Spleen (tissue), 7 donors: Measurements from ENCODE around the gene LIMA1.

Experiments
- CTCF ChIP-seq, 11 experiments: fragments of 200-600 bp in 7 of 11; fragments of 450-650 bp in 4 of 11; sonication (generic) in 4 of 11; IDR thresholded peaks in 8 of 11; conservative IDR thresholded peaks in 3 of 11; 1 replicate in 7 of 11; 2 replicates in 4 of 11; pipeline versions ENCODE4 v1.4.0 to v1.8.0; 2016 to 2021; ENCODE audit warnings: antibody characterized with exemption in 11 of 11, inconsistent platforms in 4 of 11, mild to moderate bottlenecking in 1 of 11
- POLR2AphosphoS5 ChIP-seq, 3 donors: sonication (generic); formaldehyde crosslinking; IDR thresholded peaks; one replicate each; pipeline ENCODE4 v1.5.1; 2017; ENCODE audit warnings: antibody characterized with exemption in 3 of 3
- donor health status: DM: no; HTN: no; CAD: no; lungs with moderate emphysema.
- donor health status: DM: no; HTN: no; CAD: no.
- donor health status: DM: no; HTN: no; CAD: no.

GRCh38 chr12:50220363-50220995 is 62.8 kb downstream of the LIMA1 start:
- no peak for TF ChIP-seq CTCF (IDR thresholded peaks at IDR 0.05 in 8 of 11, conservative IDR thresholded peaks at IDR 0.05 in 3 of 11)
- no peak for TF ChIP-seq POLR2AphosphoS5 (IDR thresholded peaks at IDR 0.05)
